Epithelial cell of proximal tubule (primary cell): ENCODE data around the gene LCLAT1. TPM values are rescaled to one million over a fixed set of nuclear protein-coding genes. Genes with fewer than 3 reads are reported as not detected.
"Not testable (repeated sequence)": the region's sequence is repeated elsewhere in the genome, so short reads cannot be mapped to it uniquely, and the experiment has no call there.

ENCODE experiments used
- DNase-seq: peaks from one replicate; pipeline ENCODE4 v3.0.0-alpha.2; 2011; ENCODE audit warnings: low read depth
- H3K4me3 ChIP-seq: 2 replicates; pipeline ENCODE4 v1.5.1; 2011; ENCODE audit warnings: low read depth, mild to moderate bottlenecking, low read length
- CTCF ChIP-seq: conservative IDR thresholded peaks from 2 replicates; pipeline ENCODE4 v1.5.1; 2012; ENCODE audit warnings: low read depth, mild to moderate bottlenecking, low read length
- total RNA-seq: library from RNA; depleted of rRNA; stranded (reverse); fragments of >200 nt; gene quantifications from 2 replicates; pipeline ENCODE4 v1.2.3, GENCODE V29; 2015

LCLAT1 gene
- total RNA-seq, 1 donor from 2014 or later: 13.4 TPM

DNA sequence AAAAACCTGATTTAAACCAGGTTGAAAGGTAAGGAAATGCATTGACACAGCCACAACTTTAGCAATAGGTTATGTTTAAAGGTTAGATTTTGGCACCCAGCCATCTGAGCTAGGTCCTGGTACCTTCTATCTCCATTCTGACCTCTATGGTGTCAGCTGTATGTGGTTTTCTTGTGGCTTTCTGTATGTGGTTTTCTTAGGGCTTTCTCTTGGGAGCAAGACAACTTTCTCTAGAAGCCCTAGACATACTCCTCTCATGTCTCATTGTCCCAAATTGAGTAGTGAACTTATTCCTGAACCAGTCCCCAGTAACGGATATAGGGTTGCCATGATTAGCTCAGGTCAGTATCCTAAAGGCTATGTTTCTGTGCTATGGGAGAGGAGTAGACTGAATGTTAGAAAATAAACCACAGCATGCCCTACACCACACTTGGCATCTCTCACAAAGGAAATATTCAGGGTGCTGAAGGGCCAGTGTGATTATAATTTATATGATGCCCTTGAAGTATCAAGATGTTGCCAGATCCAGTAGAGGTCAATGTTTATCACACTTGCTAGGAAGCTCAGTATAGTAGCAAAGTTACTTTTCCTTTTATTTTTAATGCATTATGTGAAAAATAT lies 184.1 kb downstream of the LCLAT1 start:
- no peak overlapping the region for H3K4me3 ChIP-seq

DNA sequence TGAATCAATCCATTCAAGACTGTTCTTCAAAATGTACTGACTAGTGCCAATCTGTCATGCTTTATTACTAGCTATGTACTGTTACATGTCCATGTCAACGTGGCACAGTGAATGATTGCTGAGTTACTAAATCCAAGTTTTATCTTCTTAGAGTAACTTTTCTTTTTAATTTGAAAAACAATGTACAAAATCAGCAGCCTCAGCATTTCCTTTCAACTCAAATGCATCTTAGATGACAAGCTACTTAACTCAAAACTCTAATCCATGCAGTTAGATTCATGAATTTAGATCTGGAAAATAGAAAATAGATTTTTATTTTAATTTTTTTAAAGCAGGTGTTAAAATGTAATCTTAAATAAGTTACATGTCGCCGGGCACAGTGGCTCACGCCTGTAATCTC lies 186.0 kb downstream of the LCLAT1 start:
- no peak overlapping the region for H3K4me3 ChIP-seq
- TF ChIP-seq CTCF: no peak
- no peak for DNase-seq

More for the DNA sequence above, 184.1 kb downstream of the LCLAT1 start:
- no peak for DNase-seq
- TF ChIP-seq CTCF: no peak

DNA sequence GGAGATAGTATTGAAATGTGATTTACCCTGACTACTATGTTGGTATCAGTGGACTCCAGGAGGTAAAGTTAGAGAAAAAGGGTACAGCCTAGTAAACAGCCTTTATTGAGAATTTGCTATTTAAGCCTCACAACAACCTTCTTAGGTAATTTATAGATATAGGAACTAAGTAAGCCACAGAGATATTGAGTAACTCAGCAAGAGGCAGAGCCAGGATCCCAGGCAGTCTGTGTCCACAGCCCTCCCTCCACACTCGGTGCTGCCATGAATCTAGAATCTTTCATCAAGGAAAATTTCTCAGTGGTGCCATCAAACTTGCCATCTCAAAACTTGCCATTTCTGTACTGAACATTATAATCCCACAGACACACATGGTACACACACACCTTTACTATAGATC lies 189.3 kb downstream of the LCLAT1 start:
- H3K4me3 ChIP-seq: no peak overlapping the region
- DNase-seq: no peak
- no peak for TF ChIP-seq CTCF

DNA sequence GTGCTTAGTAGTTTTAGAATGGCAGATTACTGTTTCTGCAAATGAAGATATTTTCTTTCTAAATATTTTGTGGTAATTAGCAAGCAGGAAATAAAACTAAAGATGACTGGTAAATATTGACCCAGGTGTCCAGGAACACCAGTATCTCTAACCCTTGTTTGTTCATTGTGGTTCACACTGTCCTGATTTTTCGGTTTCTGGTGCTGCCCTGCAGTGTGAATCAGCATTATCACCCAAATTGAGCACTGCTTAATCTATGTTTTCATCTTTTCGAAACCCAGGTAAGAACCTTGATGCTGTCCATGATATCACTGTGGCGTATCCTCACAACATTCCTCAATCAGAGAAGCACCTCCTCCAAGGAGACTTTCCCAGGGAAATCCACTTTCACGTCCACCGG lies 192.8 kb downstream of the LCLAT1 start:
- no peak for TF ChIP-seq CTCF
- DNase-seq: no peak
- H3K4me3 ChIP-seq: no peak overlapping the region

- no peak for TF ChIP-seq CTCF
- H3K4me3 ChIP-seq: no peak overlapping the region
- DNase-seq: no peak
These were observed 194.8 kb downstream of the LCLAT1 start for GRCh38 chr2:30641765-30642345.

- not testable (repeated sequence) for H3K4me3 ChIP-seq, DNase-seq
These were observed 196.0 kb downstream of the LCLAT1 start for GRCh38 chr2:30643013-30643412.

DNA sequence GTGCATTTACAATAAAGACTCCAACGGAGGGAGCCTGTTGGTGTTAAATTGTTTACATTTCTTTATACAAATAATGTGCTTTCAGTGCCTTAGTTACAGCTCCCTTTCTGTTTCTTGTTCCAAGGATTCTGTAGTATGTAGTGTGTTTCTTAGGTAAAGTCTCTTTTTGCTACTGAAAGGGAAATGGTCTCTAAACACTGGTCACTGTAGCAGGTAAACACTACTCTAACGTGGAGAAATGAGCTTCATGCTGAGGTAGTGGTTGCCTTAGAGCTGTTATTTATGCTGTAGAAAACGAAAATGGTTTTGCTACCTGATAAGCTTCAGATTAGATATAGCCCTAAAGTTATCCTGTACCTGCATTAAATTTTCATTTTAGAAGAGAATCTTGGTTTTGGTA lies 196.6 kb downstream of the LCLAT1 start:
- TF ChIP-seq CTCF: no peak
- no peak overlapping the region for H3K4me3 ChIP-seq
- DNase-seq: no peak
